IMR-90 (cell line): ENCODE results near the gene MCF2L. TPM values are rescaled to one million over a fixed set of nuclear protein-coding genes. Genes with fewer than 3 reads are reported as not detected.

Experiments used
- ATAC-seq: fragments of 200-7000 bp; cut with Tn5 transposase; 2 replicates; pipeline ENCODE4 v1.9.1; 2020; ENCODE audit warnings: low read depth, mild to moderate bottlenecking, moderate library complexity
- BruUV-seq: library from RNA; stranded (reverse); fragments of 400-500 nt; replicated peaks from 2 replicates; lab custom pipeline; 2021; lab: Mats Ljungman, UMichigan
- CTCF ChIA-PET: fragments of 300-600 bp; formaldehyde crosslinking; extraction: SDS; loops from one replicate; lab custom pipeline; 2021; ENCODE audit warnings: antibody characterized with exemption; lab: Yijun Ruan, JAX
- POLR2A ChIA-PET: fragments of 300-600 bp; sonication (Branson Sonifier 250); formaldehyde crosslinking; loops from one replicate; lab custom pipeline; 2022; ENCODE audit warnings: antibody characterized with exemption; ENCODE audit not compliant: unreplicated experiment; lab: Charles Lee
- DNase-seq: peaks from one replicate; pipeline ENCODE4 v3.0.0; 2013
- H2AFZ ChIP-seq: replicated peaks from 2 replicates; pipeline ENCODE3; 2013; ENCODE audit warnings: low read length, mild to moderate bottlenecking; ENCODE audit not compliant: poor library complexity
- H2AK5ac ChIP-seq: 2 replicates; pipeline ENCODE4 v1.6.1; 2013; ENCODE audit warnings: low read depth, low read length, inconsistent platforms
- H2AK9ac ChIP-seq: replicated peaks from 2 replicates; pipeline ENCODE3; 2013; ENCODE audit warnings: mild to moderate bottlenecking, low read depth, low read length, moderate library complexity; ENCODE audit not compliant: poor library complexity
- H2BK120ac ChIP-seq: 2 replicates; pipeline ENCODE4 v1.6.1; 2013; ENCODE audit warnings: low read depth, low read length, inconsistent platforms
- H2BK15ac ChIP-seq: 3 replicates; pipeline ENCODE4 v1.6.1; 2013; ENCODE audit warnings: low read depth, low read length, inconsistent platforms
- H2BK20ac ChIP-seq: 2 replicates; pipeline ENCODE4 v1.6.1; 2013; ENCODE audit warnings: low read depth, mild to moderate bottlenecking, inconsistent platforms, low read length, moderate library complexity
- H2BK5ac ChIP-seq: 2 replicates; pipeline ENCODE4 v1.6.1; 2013; ENCODE audit warnings: mild to moderate bottlenecking, low read depth, low read length, inconsistent platforms; ENCODE audit not compliant: poor library complexity, severe bottlenecking
- H3K14ac ChIP-seq: replicated peaks from 2 replicates; pipeline ENCODE4 v1.6.1; 2013; ENCODE audit warnings: low read depth, low read length, inconsistent platforms
- H3K18ac ChIP-seq: 2 replicates; pipeline ENCODE4 v1.6.1; 2013; ENCODE audit warnings: low read depth, low read length, control low read depth
- H3K23ac ChIP-seq: 2 replicates; pipeline ENCODE4 v1.6.1; 2013; ENCODE audit warnings: low read depth, low read length, inconsistent platforms
- H3K27ac ChIP-seq: 2 replicates; pipeline ENCODE4 v1.5.1; 2013; ENCODE audit warnings: mild to moderate bottlenecking, control low read depth, low read length; ENCODE audit not compliant: insufficient read depth
- H3K27me3 ChIP-seq: 2 replicates; pipeline ENCODE4 v1.6.1; 2013; ENCODE audit warnings: low read length; ENCODE audit not compliant: control insufficient read depth, insufficient read depth
- H3K36me3 ChIP-seq: 2 replicates; pipeline ENCODE4 v1.6.1; 2013; ENCODE audit warnings: low read length, mixed read lengths; ENCODE audit not compliant: control insufficient read depth, insufficient read depth
- H3K4ac ChIP-seq: 2 replicates; pipeline ENCODE4 v1.6.1; 2013; ENCODE audit warnings: low read depth, low read length, inconsistent platforms
- H3K4me1 ChIP-seq: 2 replicates; pipeline ENCODE4 v1.6.1; 2013; ENCODE audit warnings: low read length, mixed read lengths; ENCODE audit not compliant: control insufficient read depth, insufficient read depth
- H3K4me2 ChIP-seq: 2 replicates; pipeline ENCODE4 v1.6.1; 2013; ENCODE audit warnings: low read depth, mild to moderate bottlenecking, control low read depth, low read length, moderate library complexity
- H3K4me3 ChIP-seq: 2 replicates; pipeline ENCODE4 v1.5.1; 2013; ENCODE audit warnings: low read depth, mild to moderate bottlenecking, control low read depth, low read length, moderate library complexity; ENCODE audit not compliant: insufficient read depth
- H3K56ac ChIP-seq: 2 replicates; pipeline ENCODE4 v1.6.1; 2013; ENCODE audit warnings: low read length, inconsistent platforms; ENCODE audit not compliant: insufficient read depth; ENCODE audit errors: extremely low read depth
- H3K79me1 ChIP-seq, 2 experiments: 2 replicates each; pipeline ENCODE4 v1.6.1; 2013; ENCODE audit warnings: low read length in 2 of 2, inconsistent platforms in 1 of 2, low read depth in 1 of 2
- H3K9ac ChIP-seq: 2 replicates; pipeline ENCODE4 v1.6.1; 2013; ENCODE audit warnings: low read depth, low read length, control low read depth
- H3K9me1 ChIP-seq: 2 replicates; pipeline ENCODE4 v1.6.1; 2013; ENCODE audit warnings: low read length, inconsistent platforms; ENCODE audit not compliant: insufficient read depth
- H3K9me3 ChIP-seq: 2 replicates; pipeline ENCODE4 v1.6.1; 2013; ENCODE audit warnings: low read length; ENCODE audit not compliant: control insufficient read depth, insufficient read depth
- H4K20me1 ChIP-seq: 2 replicates; pipeline ENCODE4 v1.6.1; 2013; ENCODE audit warnings: low read length, inconsistent platforms; ENCODE audit not compliant: insufficient read depth
- H4K5ac ChIP-seq: 2 replicates; pipeline ENCODE4 v1.6.1; 2013; ENCODE audit warnings: mild to moderate bottlenecking, low read depth, low read length, control low read depth
- H4K8ac ChIP-seq, 2 experiments: 2 replicates each; pipeline ENCODE4 v1.6.1; 2013; ENCODE audit warnings: low read depth in 2 of 2, low read length in 2 of 2, control low read depth in 1 of 2, inconsistent platforms in 1 of 2
- H4K91ac ChIP-seq: 2 replicates; pipeline ENCODE4 v1.6.1; 2013; ENCODE audit warnings: low read depth, low read length, inconsistent platforms; ENCODE audit not compliant: insufficient read depth
- BHLHE40 ChIP-seq: fragments of 150-350 bp; IDR thresholded peaks from 2 replicates; pipeline ENCODE4 v1.6.1; 2016; ENCODE audit warnings: mild to moderate bottlenecking, low read depth, low read length
- CHD1 ChIP-seq: IDR thresholded peaks from 2 replicates; pipeline ENCODE4 v1.6.1; 2012; ENCODE audit warnings: low read depth, low read length, improper control_type of control experiment
- MAFK ChIP-seq: IDR thresholded peaks from 2 replicates; pipeline ENCODE4 v1.6.1; 2012; ENCODE audit warnings: low read depth, low read length, improper control_type of control experiment
- MAZ ChIP-seq: IDR thresholded peaks from 2 replicates; pipeline ENCODE4 v1.6.1; 2012; ENCODE audit warnings: low read depth, mild to moderate bottlenecking, low read length, improper control_type of control experiment, moderate library complexity, borderline replicate concordance
- MXI1 ChIP-seq: IDR thresholded peaks from 2 replicates; pipeline ENCODE4 v1.6.1; 2012; ENCODE audit warnings: low read depth, mild to moderate bottlenecking, low read length, moderate library complexity, borderline replicate concordance
- NFE2L2 ChIP-seq: fragments of 150-350 bp; IDR thresholded peaks from 2 replicates; pipeline ENCODE4 v1.6.1; 2016; ENCODE audit warnings: low read depth, mild to moderate bottlenecking, low read length
- POLR2A ChIP-seq: IDR thresholded peaks from 2 replicates; pipeline ENCODE4 v1.6.1; 2012; ENCODE audit warnings: mild to moderate bottlenecking, low read depth, low read length
- RAD21 ChIP-seq: IDR thresholded peaks from 2 replicates; pipeline ENCODE4 v1.6.1; 2012; ENCODE audit warnings: low read length, improper control_type of control experiment
- RFX5 ChIP-seq: IDR thresholded peaks from 2 replicates; pipeline ENCODE4 v1.8.0; 2012; ENCODE audit warnings: low read depth, mild to moderate bottlenecking, low read length, moderate library complexity
- SMC3 ChIP-seq: fragments of 150-350 bp; IDR thresholded peaks from 2 replicates; pipeline ENCODE4 v1.6.1; 2016; ENCODE audit warnings: low read depth, mild to moderate bottlenecking, antibody characterized with exemption, low read length, moderate library complexity
- WGBS, 2 experiments: methylation state at CpG; one replicate each; pipeline versions ENCODE4 v1.1.5 to v1.1.7; 2013; ENCODE audit warnings: missing lambda C conversion rate in 2 of 2; ENCODE audit not compliant: insufficient read length in 1 of 2; ENCODE audit errors: extremely low coverage in 2 of 2; 5-methylcytosine and 5-hydroxymethylcytosine counted together
- dilution Hi-C: fragments of 300-500 bp; cut with HindIII; formaldehyde crosslinking; loops from one replicate; pipeline ENCODE4 v1.14.3; 2018; ENCODE audit warnings: low sequenced_read_pairs; ENCODE audit not compliant: unreplicated experiment
- in situ Hi-C: fragments of 300-500 bp; cut with MboI; formaldehyde crosslinking; loops from 3 replicates; pipeline ENCODE4 v1.14.3; 2019; ENCODE audit warnings: low sequenced_read_pairs, inconsistent platforms, mixed read lengths
- intact Hi-C: fragments of 100-400 bp; cut with micrococcal nuclease; formaldehyde crosslinking; loops from 2 replicates; pipeline ENCODE4 v1.10.0; 2022
- polyA plus RNA-seq, 3 experiments: library from polyadenylated mRNA; depleted of rRNA; stranded (reverse); fragments of >200 nt; gene quantifications; 2 replicates each; pipeline ENCODE4 v1.2.3, GENCODE V29; 2012; ENCODE audit warnings: low replicate concordance in 1 of 3
- total RNA-seq: library from RNA; depleted of rRNA; stranded (reverse); fragments of >200 nt; gene quantifications from 2 replicates; pipeline ENCODE4 v1.2.3, GENCODE V29; 2012
- TF ChIP-seq, protein P1 (sequence below): fragments of 150-350 bp; IDR thresholded peaks from 2 replicates; pipeline ENCODE4 v1.6.1; 2016; ENCODE audit warnings: low read depth, mild to moderate bottlenecking, low read length, moderate library complexity, borderline replicate concordance
- TF ChIP-seq, protein P2 (sequence below): fragments of 150-350 bp; IDR thresholded peaks from 2 replicates; pipeline ENCODE4 v1.6.1; 2017; ENCODE audit warnings: mild to moderate bottlenecking, antibody characterized with exemption, low read length, low read depth

MCF2L gene
- total and polyA plus RNA-seq, 2 of the 4 experiments (the other 2 are of a cell fraction) = 0.18 TPM; not detected in 1

DNA sequence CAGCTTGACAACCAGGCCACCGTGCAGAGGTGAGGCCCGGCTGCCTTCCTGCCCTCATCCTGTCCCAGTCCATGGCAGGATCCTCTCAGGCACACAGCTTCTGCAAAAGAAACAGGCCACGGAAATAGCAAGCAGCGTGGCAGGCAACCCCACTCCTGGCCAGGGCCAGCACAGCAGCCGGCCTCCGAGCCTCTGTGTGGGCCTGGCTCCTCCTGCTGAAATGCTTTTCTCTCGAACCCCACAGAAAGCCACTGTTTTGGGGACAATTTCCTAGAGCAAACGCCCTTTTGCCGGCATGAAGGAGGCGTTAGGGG is 97.1 kb downstream of the MCF2L start:
- Histone ChIP-seq H3K9me3 (no peaks in the 10 kb centered on the region), H3K27ac (no peak overlapping the region), H2AK9ac (no peak overlapping the region), H3K56ac (no peak overlapping the region), H3K79me1 (no peaks in the 10 kb centered on the region), H2BK5ac (no peak overlapping the region), H3K36me3 (no peaks in the 10 kb centered on the region), H2BK15ac (no peak overlapping the region), H3K9ac (no peak overlapping the region), H4K91ac (no peak overlapping the region), H4K5ac (no peak overlapping the region), H2AFZ (no peak overlapping the region), H3K18ac (no peak overlapping the region), H2AK5ac (no peak overlapping the region), H3K23ac (no peak overlapping the region), H3K14ac (no peak overlapping the region), H3K27me3 (peaks cover 15% of the 10 kb centered on the region), H3K4me3 (no peak overlapping the region), H3K4me2 (no peak overlapping the region), H3K9me1 (0 out of 2 replicates have a peak, but pooled peaks cover 4% of the 10 kb centered on the region), H3K4ac (no peak overlapping the region), H4K20me1 (no peaks in the 10 kb centered on the region), H4K8ac (no peak overlapping the region), H3K4me1 (no peaks in the 10 kb centered on the region), H2BK20ac (no peak overlapping the region), H2BK120ac (no peak overlapping the region)
- no TSS peak for BruUV-seq
- in situ Hi-C loops = no loop called here
- WGBS, 2 experiments = 75% methylated on average over 2 of the region's 10 CpGs; no CpG with 5 or more reads in 1 of the 2 experiments
- intact Hi-C loops = no loop called here
- TF ChIP-seq CHD1 (no peak), SMC3 (no peak), NFE2L2 (no peak), BHLHE40 (no peak), MAFK (no peak), MXI1 (no peak), RFX5 (no peak), POLR2A (no peak), RAD21 (no peak), MAZ (no peak)
- TF ChIP-seq, protein P1, sequence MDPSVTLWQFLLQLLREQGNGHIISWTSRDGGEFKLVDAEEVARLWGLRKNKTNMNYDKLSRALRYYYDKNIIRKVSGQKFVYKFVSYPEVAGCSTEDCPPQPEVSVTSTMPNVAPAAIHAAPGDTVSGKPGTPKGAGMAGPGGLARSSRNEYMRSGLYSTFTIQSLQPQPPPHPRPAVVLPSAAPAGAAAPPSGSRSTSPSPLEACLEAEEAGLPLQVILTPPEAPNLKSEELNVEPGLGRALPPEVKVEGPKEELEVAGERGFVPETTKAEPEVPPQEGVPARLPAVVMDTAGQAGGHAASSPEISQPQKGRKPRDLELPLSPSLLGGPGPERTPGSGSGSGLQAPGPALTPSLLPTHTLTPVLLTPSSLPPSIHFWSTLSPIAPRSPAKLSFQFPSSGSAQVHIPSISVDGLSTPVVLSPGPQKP = no peak
- TF ChIP-seq, protein P2, sequence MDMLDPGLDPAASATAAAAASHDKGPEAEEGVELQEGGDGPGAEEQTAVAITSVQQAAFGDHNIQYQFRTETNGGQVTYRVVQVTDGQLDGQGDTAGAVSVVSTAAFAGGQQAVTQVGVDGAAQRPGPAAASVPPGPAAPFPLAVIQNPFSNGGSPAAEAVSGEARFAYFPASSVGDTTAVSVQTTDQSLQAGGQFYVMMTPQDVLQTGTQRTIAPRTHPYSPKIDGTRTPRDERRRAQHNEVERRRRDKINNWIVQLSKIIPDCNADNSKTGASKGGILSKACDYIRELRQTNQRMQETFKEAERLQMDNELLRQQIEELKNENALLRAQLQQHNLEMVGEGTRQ = no peak
- ChIA-PET POLR2A (no interaction called here), CTCF (no interaction called here)
- dilution Hi-C loops = no loop called here
- no peak for ATAC-seq
- no peak for DNase-seq
